ENCODE measurements around the gene PAWR.

Gene PAWR

GRCh38 chr12:79617696-79618095, 73.1 kb downstream of the PAWR start:
- H3K4me3 ChIP-seq, result no peak overlapping the region
- no peaks in the 10 kb centered on the region for H3K9me3 ChIP-seq (ENCODE audit: low read depth, low read length)
- H3K9ac ChIP-seq (ENCODE audit: insufficient read length), result no peak overlapping the region
- DNase-seq (ENCODE audit: low read depth, low spot score), result no peak
- TF ChIP-seq POLR2AphosphoS5 (IDR thresholded peaks at IDR 0.05; ENCODE audit: borderline replicate concordance, low read depth, low read length) (no peak), EZH2 (IDR thresholded peaks at IDR 0.05) (no peak), FOXP2 (optimal IDR thresholded peaks at IDR 0.05; ENCODE audit: control extremely low read depth, extremely low read length, insufficient read depth) (no peak)
- no peak overlapping the region for H3K27ac ChIP-seq
- H3K36me3 ChIP-seq (ENCODE audit: insufficient read depth, low read length), result peaks cover 50% of the 10 kb centered on the region

- TF ChIP-seq FOXP2 (optimal IDR thresholded peaks at IDR 0.05; ENCODE audit: control extremely low read depth, extremely low read length, insufficient read depth) (no peak), POLR2AphosphoS5 (IDR thresholded peaks at IDR 0.05; ENCODE audit: borderline replicate concordance, low read depth, low read length) (no peak), EZH2 (IDR thresholded peaks at IDR 0.05) (no peak)
- Histone ChIP-seq H3K4me3 (no peak overlapping the region), H3K9ac (ENCODE audit: insufficient read length) (no peak overlapping the region), H3K36me3 (ENCODE audit: insufficient read depth, low read length) (peaks cover 50% of the 10 kb centered on the region), H3K27ac (no peak overlapping the region), H3K9me3 (ENCODE audit: low read depth, low read length) (no peaks in the 10 kb centered on the region)
- DNase-seq (ENCODE audit: low read depth, low spot score), result no peak
These were observed 74.9 kb downstream of the PAWR start for GRCh38 chr12:79615596-79616560.

GRCh38 chr12:79614730-79615129, 76.0 kb downstream of the PAWR start:
- Histone ChIP-seq H3K4me3 (no peak overlapping the region), H3K9ac (ENCODE audit: insufficient read length) (no peak overlapping the region), H3K36me3 (ENCODE audit: insufficient read depth, low read length) (peaks cover 50% of the 10 kb centered on the region), H3K9me3 (ENCODE audit: low read depth, low read length) (no peaks in the 10 kb centered on the region), H3K27ac (no peak overlapping the region)
- DNase-seq (ENCODE audit: low read depth, low spot score), result no peak
- TF ChIP-seq FOXP2 (optimal IDR thresholded peaks at IDR 0.05; ENCODE audit: control extremely low read depth, extremely low read length, insufficient read depth) (no peak), EZH2 (IDR thresholded peaks at IDR 0.05) (no peak), POLR2AphosphoS5 (IDR thresholded peaks at IDR 0.05; ENCODE audit: borderline replicate concordance, low read depth, low read length) (no peak)

GRCh38 chr12:79601908-79602307, 88.9 kb downstream of the PAWR start:
- no peaks in the 10 kb centered on the region for H3K9me3 ChIP-seq (ENCODE audit: low read depth, low read length)

GRCh38 chr12:79597910-79598309, 92.9 kb downstream of the PAWR start:
- H3K27ac ChIP-seq, result peak overlapping the region; percentile 55
- no peak for DNase-seq (ENCODE audit: low read depth, low spot score)
- H3K36me3 ChIP-seq (ENCODE audit: insufficient read depth, low read length), result peaks cover 25% of the 10 kb centered on the region
- no peak overlapping the region for H3K4me3 ChIP-seq
- TF ChIP-seq FOXP2 (optimal IDR thresholded peaks at IDR 0.05; ENCODE audit: control extremely low read depth, extremely low read length, insufficient read depth) (no peak), EZH2 (IDR thresholded peaks at IDR 0.05) (no peak), POLR2AphosphoS5 (IDR thresholded peaks at IDR 0.05; ENCODE audit: borderline replicate concordance, low read depth, low read length) (no peak)
- H3K9me3 ChIP-seq (ENCODE audit: low read depth, low read length), result no peaks in the 10 kb centered on the region
- H3K9ac ChIP-seq (ENCODE audit: insufficient read length), result no peak overlapping the region

More at GRCh38 chr12:79601908-79602307, 88.9 kb downstream of the PAWR start:
- Histone ChIP-seq H3K36me3 (ENCODE audit: insufficient read depth, low read length) (peaks cover 15% of the 10 kb centered on the region; the same call in 1 of the 2 replicates), H3K4me3 (no peak overlapping the region), H3K27ac (no peak overlapping the region), H3K9ac (ENCODE audit: insufficient read length) (no peak overlapping the region)
- TF ChIP-seq POLR2AphosphoS5 (IDR thresholded peaks at IDR 0.05; ENCODE audit: borderline replicate concordance, low read depth, low read length), result no peak
- TF ChIP-seq FOXP2 (optimal IDR thresholded peaks at IDR 0.05; ENCODE audit: control extremely low read depth, extremely low read length, insufficient read depth), result no peak
- TF ChIP-seq EZH2 (IDR thresholded peaks at IDR 0.05), result no peak
- DNase-seq (ENCODE audit: low read depth, low spot score), result no peak

- no peaks in the 10 kb centered on the region for H3K9me3 ChIP-seq (ENCODE audit: low read depth, low read length)
These were observed 93.9 kb downstream of the PAWR start for GRCh38 chr12:79596719-79597350.

GRCh38 chr12:79595273-79595672, 95.5 kb downstream of the PAWR start:
- H3K9ac ChIP-seq (ENCODE audit: insufficient read length), result no peak overlapping the region
- H3K9me3 ChIP-seq (ENCODE audit: low read depth, low read length), result no peaks in the 10 kb centered on the region
- H3K36me3 ChIP-seq (ENCODE audit: insufficient read depth, low read length), result peaks cover 28% of the 10 kb centered on the region
- DNase-seq (ENCODE audit: low read depth, low spot score), result no peak
- no peak overlapping the region for H3K4me3 ChIP-seq
- H3K27ac ChIP-seq, result no peak overlapping the region
- TF ChIP-seq EZH2 (IDR thresholded peaks at IDR 0.05) (no peak), FOXP2 (optimal IDR thresholded peaks at IDR 0.05; ENCODE audit: control extremely low read depth, extremely low read length, insufficient read depth) (no peak), POLR2AphosphoS5 (IDR thresholded peaks at IDR 0.05; ENCODE audit: borderline replicate concordance, low read depth, low read length) (no peak)

More at GRCh38 chr12:79596719-79597350, 93.9 kb downstream of the PAWR start:
- DNase-seq (ENCODE audit: low read depth, low spot score), result no peak
- TF ChIP-seq POLR2AphosphoS5 (IDR thresholded peaks at IDR 0.05; ENCODE audit: borderline replicate concordance, low read depth, low read length) (no peak), FOXP2 (optimal IDR thresholded peaks at IDR 0.05; ENCODE audit: control extremely low read depth, extremely low read length, insufficient read depth) (no peak), EZH2 (IDR thresholded peaks at IDR 0.05) (no peak)
- Histone ChIP-seq H3K27ac (no peak overlapping the region), H3K9ac (ENCODE audit: insufficient read length) (no peak overlapping the region), H3K4me3 (no peak overlapping the region), H3K36me3 (ENCODE audit: insufficient read depth, low read length) (peaks cover 22% of the 10 kb centered on the region)

GRCh38 chr12:79592865-79593264, 97.9 kb downstream of the PAWR start:
- Histone ChIP-seq H3K4me3 (no peak overlapping the region), H3K9me3 (ENCODE audit: low read depth, low read length) (no peaks in the 10 kb centered on the region), H3K9ac (ENCODE audit: insufficient read length) (no peak overlapping the region), H3K36me3 (ENCODE audit: insufficient read depth, low read length) (peaks cover 28% of the 10 kb centered on the region), H3K27ac (no peak overlapping the region)
- DNase-seq (ENCODE audit: low read depth, low spot score), result no peak
- no peak for TF ChIP-seq FOXP2 (optimal IDR thresholded peaks at IDR 0.05; ENCODE audit: control extremely low read depth, extremely low read length, insufficient read depth)
- TF ChIP-seq POLR2AphosphoS5 (IDR thresholded peaks at IDR 0.05; ENCODE audit: borderline replicate concordance, low read depth, low read length), result no peak
- TF ChIP-seq EZH2 (IDR thresholded peaks at IDR 0.05), result no peak
